Hepatocyte (in vitro differentiated cells): Measurements from ENCODE around the gene CHN1. TPM values are rescaled to one million over a fixed set of nuclear protein-coding genes. Genes with fewer than 3 reads are reported as not detected.

Experiments
- DNase-seq: peaks from one replicate; pipeline ENCODE4 v3.0.0-alpha.2; 2016; ENCODE audit warnings: low spot score
- H2AFZ ChIP-seq: fragments of 200-600 bp; sonication (generic); 2 replicates; pipeline ENCODE4 v1.6.0; 2016; ENCODE audit warnings: antibody characterized with exemption, mild to moderate bottlenecking
- H3K27ac ChIP-seq: fragments of 200-600 bp; sonication (generic); 2 replicates; pipeline ENCODE4 v1.5.1; 2016; ENCODE audit warnings: mild to moderate bottlenecking
- H3K27me3 ChIP-seq: fragments of 200-600 bp; sonication (generic); 2 replicates; pipeline ENCODE4 v1.6.1; 2016
- H3K36me3 ChIP-seq: fragments of 200-600 bp; sonication (generic); replicated peaks from 2 replicates; pipeline ENCODE4 v1.5.1; 2016; ENCODE audit warnings: low read depth; ENCODE audit not compliant: insufficient read depth
- H3K4me1 ChIP-seq: fragments of 200-600 bp; sonication (generic); 2 replicates; pipeline ENCODE4 v1.5.1; 2016; ENCODE audit warnings: mild to moderate bottlenecking, moderate library complexity; ENCODE audit not compliant: insufficient read depth
- H3K4me2 ChIP-seq: fragments of 200-600 bp; sonication (generic); 2 replicates; pipeline ENCODE4 v1.6.0; 2016
- H3K4me3 ChIP-seq: fragments of 200-600 bp; sonication (generic); 2 replicates; pipeline ENCODE4 v1.5.1; 2016; ENCODE audit warnings: mild to moderate bottlenecking
- H3K79me2 ChIP-seq: fragments of 200-600 bp; sonication (generic); 2 replicates; pipeline ENCODE4 v1.6.0; 2017; ENCODE audit warnings: mild to moderate bottlenecking
- H3K9me2 ChIP-seq: fragments of 200-600 bp; sonication (generic); replicated peaks from 2 replicates; pipeline ENCODE4 v1.6.0; 2017; ENCODE audit warnings: mild to moderate bottlenecking; ENCODE audit not compliant: insufficient read depth
- H3K9me3 ChIP-seq: fragments of 200-600 bp; sonication (generic); 2 replicates; pipeline ENCODE4 v1.5.1; 2016; ENCODE audit warnings: low read depth, mild to moderate bottlenecking
- H4K20me1 ChIP-seq: fragments of 200-600 bp; sonication (generic); 2 replicates; pipeline ENCODE4 v1.6.0; 2016; ENCODE audit warnings: mild to moderate bottlenecking; ENCODE audit not compliant: insufficient read depth, poor library complexity, severe bottlenecking
- CTCF ChIP-seq: fragments of 200-600 bp; sonication (generic); IDR thresholded peaks from 2 replicates; pipeline ENCODE4 v1.5.1; 2016; ENCODE audit warnings: antibody characterized with exemption, mild to moderate bottlenecking; ENCODE audit not compliant: poor library complexity
- EZH2 ChIP-seq: fragments of 200-600 bp; sonication (generic); IDR thresholded peaks from 2 replicates; pipeline ENCODE4 v1.6.1; 2016; ENCODE audit warnings: antibody characterized with exemption, mild to moderate bottlenecking, borderline replicate concordance
- EZH2phosphoT487 ChIP-seq: fragments of 200-600 bp; sonication (generic); IDR thresholded peaks from one replicate; pipeline ENCODE4 v1.6.1; 2018; ENCODE audit warnings: antibody characterized with exemption, mild to moderate bottlenecking, low read depth, moderate library complexity; ENCODE audit not compliant: unreplicated experiment, severe bottlenecking
- WGBS: methylation state at CpG from one replicate; pipeline ENCODE4 v1.1.6; 2016; ENCODE audit warnings: low lambda C conversion rate; ENCODE audit errors: missing lambda C conversion rate; 5-methylcytosine and 5-hydroxymethylcytosine counted together
- polyA plus RNA-seq: library from polyadenylated mRNA; unstranded; fragments of >200 nt; fragmentation: Nextera tagmentation; extraction: Ambion mirVana; gene quantifications from 2 replicates; pipeline ENCODE4 v1.2.1, GENCODE V29; 2016
- total RNA-seq: library from RNA; depleted of rRNA; stranded (reverse); fragments of >200 nt; gene quantifications from 2 replicates; pipeline ENCODE4 v1.2.3, GENCODE V29; 2014

CHN1 gene
- total and polyA plus RNA-seq, 2 experiments from 2014 or later, result 19.2 to 23.0 TPM

GRCh38 chr2:174839662-174840061 is 165.5 kb downstream of the CHN1 start:
- H3K4me2 ChIP-seq, result no peak overlapping the region
- no peak for DNase-seq
- WGBS, result 59% methylated on average over 3 of the region's 3 CpGs
- H4K20me1 ChIP-seq, result no peaks in the 10 kb centered on the region
- H2AFZ ChIP-seq, result no peak overlapping the region
- H3K4me1 ChIP-seq, result no peaks in the 10 kb centered on the region
- no peaks in the 10 kb centered on the region for H3K27me3 ChIP-seq
- H3K36me3 ChIP-seq, result no peaks in the 10 kb centered on the region
- no peak overlapping the region for H3K27ac ChIP-seq
- no peaks in the 10 kb centered on the region for H3K9me3 ChIP-seq
- TF ChIP-seq EZH2phosphoT487 (no peak), EZH2 (no peak), CTCF (no peak)
- H3K4me3 ChIP-seq, result no peak overlapping the region
- peaks cover 20% of the 10 kb centered on the region for H3K79me2 ChIP-seq
- no peaks in the 10 kb centered on the region for H3K9me2 ChIP-seq

- H3K9me2 ChIP-seq, result no peaks in the 10 kb centered on the region
- no peaks in the 10 kb centered on the region for H3K36me3 ChIP-seq
- no peaks in the 10 kb centered on the region for H3K9me3 ChIP-seq
- no peaks in the 10 kb centered on the region for H3K4me1 ChIP-seq
- H3K4me3 ChIP-seq, result no peak overlapping the region
- peak overlapping the region; percentile 53 for H3K27ac ChIP-seq
- H3K4me2 ChIP-seq, result no peak overlapping the region
- H4K20me1 ChIP-seq, result no peaks in the 10 kb centered on the region
- 100% methylated on average over 1 of the region's 1 CpG for WGBS
- DNase-seq, result no peak
- H3K79me2 ChIP-seq, result peaks cover 8% of the 10 kb centered on the region
- H2AFZ ChIP-seq, result no peak overlapping the region
- H3K27me3 ChIP-seq, result no peaks in the 10 kb centered on the region
- no peak for TF ChIP-seq EZH2
- no peak for TF ChIP-seq EZH2phosphoT487
- TF ChIP-seq CTCF, result no peak
Observed at GRCh38 chr2:174836995-174837390, 168.2 kb downstream of the CHN1 start.

- Histone ChIP-seq H3K4me1 (no peaks in the 10 kb centered on the region), H3K27me3 (no peaks in the 10 kb centered on the region), H3K79me2 (peaks cover 3% of the 10 kb centered on the region), H3K4me2 (no peak overlapping the region), H3K9me3 (no peaks in the 10 kb centered on the region), H3K36me3 (no peaks in the 10 kb centered on the region), H3K4me3 (no peak overlapping the region), H3K27ac (peak overlapping the region; percentile 53), H2AFZ (no peak overlapping the region), H3K9me2 (no peaks in the 10 kb centered on the region), H4K20me1 (no peaks in the 10 kb centered on the region)
- peak; percentile 50 for DNase-seq
- TF ChIP-seq CTCF (no peak), EZH2 (no peak), EZH2phosphoT487 (no peak)
- WGBS, result 84% methylated on average over 3 of the region's 3 CpGs
Observed at GRCh38 chr2:174836377-174836994, 168.7 kb downstream of the CHN1 start.
